Skeletal muscle tissue (tissue), 4 donors: ENCODE data around the gene TM7SF3. TPM values are rescaled to one million over a fixed set of nuclear protein-coding genes. Genes with fewer than 3 reads are reported as not detected.
"Not testable (repeated sequence)": the region's sequence is repeated elsewhere in the genome, so short reads cannot be mapped to it uniquely, and the experiment has no call there.

ENCODE experiments used
- H3K27ac ChIP-seq: one replicate; pipeline ENCODE4 v1.7.0; 2013; ENCODE audit warnings: mild to moderate bottlenecking, low read depth, low read length, inconsistent platforms
- H3K27me3 ChIP-seq, 3 donors: one replicate each; pipeline ENCODE4 v1.7.0; 2013; ENCODE audit warnings: low read length in 3 of 3; ENCODE audit not compliant: control insufficient read depth in 3 of 3, insufficient read depth in 3 of 3
- H3K36me3 ChIP-seq, 3 donors: one replicate each; pipeline ENCODE4 v1.7.0; 2013; ENCODE audit warnings: low read length in 3 of 3; ENCODE audit not compliant: control insufficient read depth in 3 of 3, insufficient read depth in 3 of 3
- H3K4me1 ChIP-seq, 3 donors: one replicate each; pipeline ENCODE4 v1.7.0; 2013; ENCODE audit warnings: low read length in 3 of 3, mild to moderate bottlenecking in 3 of 3; ENCODE audit not compliant: control insufficient read depth in 3 of 3, insufficient read depth in 3 of 3
- H3K4me3 ChIP-seq, 3 donors: one replicate each; pipeline ENCODE4 v1.7.0; 2013; ENCODE audit warnings: low read length in 3 of 3
- H3K9ac ChIP-seq, 3 donors: one replicate each; pipeline ENCODE4 v1.7.0; 2013; ENCODE audit warnings: low read length in 3 of 3, mild to moderate bottlenecking in 3 of 3, moderate library complexity in 2 of 3, low read depth in 1 of 3
- H3K9me3 ChIP-seq, 3 donors: one replicate each; pipeline ENCODE4 v1.7.0; 2013; ENCODE audit warnings: low read length in 3 of 3; ENCODE audit not compliant: control insufficient read depth in 3 of 3
- total RNA-seq: library from RNA; depleted of rRNA; stranded (reverse); fragments of >200 nt; gene quantifications from one replicate; pipeline ENCODE4 v1.2.3, GENCODE V29; 2014
- donor health status: Osteomylitis.

The TM7SF3 gene
- total RNA-seq, 1 donor from 2014 or later, result 31.8 TPM

DNA sequence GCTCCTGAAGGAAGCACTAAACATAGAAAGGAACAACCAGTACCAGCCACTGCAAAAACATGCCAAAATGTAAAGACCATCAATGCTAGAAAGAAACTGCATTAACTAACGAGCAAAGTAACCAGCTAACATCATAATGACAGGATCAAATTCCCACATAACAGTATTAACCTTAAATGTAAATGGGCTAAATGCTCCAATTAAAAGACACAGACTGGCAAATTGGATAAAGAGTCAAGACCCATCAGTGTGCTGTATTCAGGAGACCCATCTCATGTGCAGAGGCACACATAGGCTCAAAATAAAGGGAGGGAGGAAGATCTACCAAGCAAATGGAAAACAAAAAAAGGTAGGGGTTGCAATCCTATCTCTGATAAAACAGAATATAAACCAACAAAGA lies 27.8 kb upstream of the TM7SF3 start:
- H3K4me1 ChIP-seq, H3K27me3 ChIP-seq, H3K27ac ChIP-seq, H3K9ac ChIP-seq, H3K9me3 ChIP-seq, H3K4me3 ChIP-seq, H3K36me3 ChIP-seq: not testable (repeated sequence)

DNA sequence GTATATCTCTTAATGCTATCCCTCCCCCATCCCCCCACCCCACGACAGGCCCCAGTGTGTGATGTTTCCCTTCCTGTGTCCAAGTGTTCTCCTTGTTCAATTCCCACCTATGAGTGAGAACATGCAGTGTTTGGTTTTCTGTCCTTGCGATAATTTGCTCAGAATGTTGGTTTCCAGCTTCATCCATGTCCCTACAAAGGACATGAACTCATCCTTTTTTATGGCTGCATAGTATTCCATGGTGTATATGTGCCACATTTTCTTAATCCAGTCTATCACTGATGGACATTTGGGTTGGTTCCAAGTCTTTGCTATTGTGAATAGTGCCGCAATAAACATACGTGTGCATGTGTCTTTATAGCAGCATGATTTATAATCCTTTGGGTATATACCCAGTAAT lies 26.5 kb upstream of the TM7SF3 start:
- H3K4me1 ChIP-seq, H3K9me3 ChIP-seq: not testable (repeated sequence)

DNA sequence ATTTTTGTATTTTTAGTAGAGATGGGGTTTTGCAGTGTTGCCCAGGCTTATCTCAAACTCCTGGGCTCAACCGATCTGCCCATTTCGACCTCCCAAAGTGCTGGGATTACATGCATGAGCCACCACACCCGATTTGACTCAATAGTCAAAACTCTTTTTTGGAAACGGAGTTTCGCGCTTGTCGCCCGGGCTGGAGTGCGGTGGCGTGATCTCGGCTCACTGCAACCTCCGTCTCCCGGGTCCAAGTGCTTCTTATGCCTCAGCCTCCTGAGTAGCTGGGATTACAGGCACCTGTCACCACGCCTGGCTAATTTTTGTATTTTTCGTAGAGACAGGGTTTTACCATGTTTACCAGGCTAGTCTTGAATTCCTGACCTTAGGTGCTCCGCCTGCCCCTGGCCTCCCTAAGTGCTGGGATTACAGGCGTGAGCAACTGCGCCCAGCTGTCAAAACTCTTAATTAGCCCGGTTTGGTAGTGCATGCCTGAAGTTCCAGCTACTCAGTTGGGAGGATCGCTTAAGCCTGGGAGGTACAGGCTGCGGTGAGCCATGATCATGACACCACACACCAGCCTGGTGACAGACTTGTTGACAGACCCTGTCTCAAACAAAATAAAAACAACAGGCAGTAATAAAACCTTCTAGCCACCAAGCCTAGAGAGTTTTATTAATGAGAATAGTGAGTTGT lies 20.6 kb upstream of the TM7SF3 start:
- no peaks in the 10 kb centered on the region for H3K9me3 ChIP-seq
- no peaks in the 10 kb centered on the region for H3K4me1 ChIP-seq
- no peaks in the 10 kb centered on the region for H3K27me3 ChIP-seq
- peak overlapping the region; percentile 29 for H3K27ac ChIP-seq
- peaks cover 12 to 30% (median 28%) of the 10 kb centered on the region in 3 donors for H3K36me3 ChIP-seq
- peak overlapping the region in 1 of 3 donors; percentile 45 for H3K9ac ChIP-seq
- peak overlapping the region in 2 of 3 donors; percentile 27 to 45 for H3K4me3 ChIP-seq

More for the DNA sequence above, 26.5 kb upstream of the TM7SF3 start:
- not testable (repeated sequence) for H3K9ac ChIP-seq, H3K4me3 ChIP-seq, H3K27ac ChIP-seq, H3K36me3 ChIP-seq, H3K27me3 ChIP-seq

DNA sequence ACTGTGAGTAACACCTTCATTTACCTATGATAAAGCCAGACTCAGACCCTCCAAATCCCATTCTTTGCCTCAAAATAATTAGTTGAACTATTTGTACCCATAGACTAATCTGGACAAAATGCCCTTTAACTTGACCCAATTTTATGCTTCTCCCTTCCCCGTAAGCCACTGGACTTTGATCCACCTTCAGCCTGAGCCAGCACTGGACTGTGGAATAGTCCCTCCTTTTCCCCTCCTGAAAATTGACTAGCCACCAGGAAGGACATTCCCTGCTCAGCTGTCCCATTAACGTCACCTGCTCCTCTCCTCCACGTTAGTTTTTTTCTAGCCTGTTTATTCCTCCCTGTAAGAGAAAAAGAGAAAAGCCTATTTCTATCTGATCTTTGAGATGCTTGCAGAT lies 18.5 kb upstream of the TM7SF3 start:
- Histone ChIP-seq H3K27me3 (no peaks in the 10 kb centered on the region), H3K9ac (no peak overlapping the region), H3K4me3 (no peak overlapping the region), H3K4me1 (no peaks in the 10 kb centered on the region), H3K27ac (no peak overlapping the region), H3K9me3 (no peaks in the 10 kb centered on the region), H3K36me3 (peaks cover 16 to 47% (median 43%) of the 10 kb centered on the region in 3 donors)

DNA sequence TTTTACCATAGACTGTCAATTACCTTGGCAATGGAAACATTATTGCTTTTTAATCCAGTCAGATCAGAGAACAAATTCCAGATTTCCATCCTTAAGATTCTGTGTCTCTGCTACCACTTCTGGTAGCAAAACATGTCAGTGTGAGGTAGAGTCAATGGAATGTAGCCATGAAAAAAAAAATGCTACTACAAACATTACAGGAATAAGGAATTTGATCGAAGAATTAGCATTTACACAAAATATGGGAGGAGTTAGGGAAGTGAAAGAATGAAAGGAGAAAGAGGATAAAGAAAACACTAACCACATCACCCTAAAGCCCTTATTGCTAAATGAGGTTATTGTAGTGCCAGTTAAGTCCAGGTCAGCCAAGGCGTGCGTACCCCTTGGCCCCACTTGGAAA lies 17.3 kb upstream of the TM7SF3 start:
- H3K36me3 ChIP-seq, result peaks cover 16 to 54% (median 46%) of the 10 kb centered on the region in 3 donors
- H3K27ac ChIP-seq, result no peak overlapping the region
- H3K4me1 ChIP-seq, result no peaks in the 10 kb centered on the region
- no peak overlapping the region for H3K4me3 ChIP-seq
- H3K9ac ChIP-seq, result no peak overlapping the region
- no peaks in the 10 kb centered on the region for H3K27me3 ChIP-seq
- no peaks in the 10 kb centered on the region for H3K9me3 ChIP-seq

DNA sequence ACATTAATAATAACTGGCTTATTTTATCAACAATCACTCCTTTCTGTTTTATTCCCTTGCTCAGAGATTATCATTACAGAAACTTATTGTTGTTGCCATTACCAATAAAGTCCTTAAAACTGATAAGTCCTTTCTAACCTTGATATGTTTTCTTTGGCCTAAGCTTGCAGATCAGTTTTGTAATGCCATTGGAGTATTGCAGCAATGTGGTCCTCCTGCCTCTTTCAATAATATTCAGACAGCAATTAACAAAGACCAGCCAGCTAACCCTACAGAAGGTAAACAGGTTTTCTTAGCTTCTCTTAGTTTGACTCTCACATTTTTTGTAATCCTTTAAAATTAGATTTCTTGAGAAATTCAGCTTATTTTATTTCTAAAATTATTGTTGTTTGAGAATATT lies 12.1 kb upstream of the TM7SF3 start:
- Histone ChIP-seq H3K27ac (no peak overlapping the region), H3K27me3 (no peaks in the 10 kb centered on the region), H3K36me3 (peaks cover 6 to 39% (median 28%) of the 10 kb centered on the region in 3 donors), H3K4me1 (peaks cover 11 to 25% (median 13%) of the 10 kb centered on the region in 3 donors), H3K9ac (no peak overlapping the region), H3K4me3 (no peak overlapping the region), H3K9me3 (no peaks in the 10 kb centered on the region)

DNA sequence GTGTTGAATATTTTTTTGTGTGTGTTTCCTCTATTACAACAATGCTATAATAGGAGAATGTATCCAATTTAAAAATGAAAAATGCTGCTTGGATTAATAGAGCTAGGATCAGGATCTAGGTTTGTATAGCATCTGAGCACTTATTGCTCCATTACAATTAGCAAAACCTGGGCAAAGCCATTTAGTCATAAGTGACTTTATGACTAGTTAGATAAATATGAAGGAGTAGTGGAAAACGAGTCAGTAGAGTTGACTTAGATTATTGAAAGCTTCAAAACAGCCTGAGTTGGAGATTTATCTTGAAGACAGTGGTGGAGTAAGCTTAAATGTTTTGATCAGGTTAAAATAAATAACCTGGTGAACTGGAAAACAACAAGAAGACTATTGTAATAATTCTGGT lies 10.9 kb upstream of the TM7SF3 start:
- Histone ChIP-seq H3K27me3 (no peaks in the 10 kb centered on the region), H3K36me3 (peaks cover 6 to 29% (median 20%) of the 10 kb centered on the region in 3 donors), H3K9ac (no peak overlapping the region), H3K9me3 (no peaks in the 10 kb centered on the region), H3K4me1 (peaks cover 11 to 25% (median 13%) of the 10 kb centered on the region in 3 donors), H3K27ac (no peak overlapping the region), H3K4me3 (no peak overlapping the region)

DNA sequence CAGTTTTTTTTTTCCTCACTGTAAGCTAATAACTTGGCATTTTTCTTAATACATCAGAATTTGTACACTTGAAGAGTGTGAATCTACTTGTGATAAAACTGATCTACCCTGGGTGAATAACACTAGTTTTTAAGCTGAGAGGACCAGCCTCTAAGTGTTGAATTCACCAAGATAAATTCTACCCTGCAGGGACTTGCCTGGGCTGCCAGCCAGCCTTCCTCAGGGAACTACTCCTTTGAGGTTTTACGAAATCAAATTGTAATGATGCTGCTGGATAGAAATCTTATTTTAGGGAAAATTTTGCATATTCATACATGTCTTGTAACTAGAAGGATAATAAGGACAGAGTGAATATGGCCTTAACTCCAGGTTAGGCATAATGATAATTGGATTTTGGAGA lies 10.1 kb upstream of the TM7SF3 start:
- H3K9ac ChIP-seq, result no peak overlapping the region
- no peaks in the 10 kb centered on the region for H3K27me3 ChIP-seq
- H3K9me3 ChIP-seq, result no peaks in the 10 kb centered on the region
- H3K27ac ChIP-seq, result no peak overlapping the region
- peaks cover 11 to 25% (median 13%) of the 10 kb centered on the region in 3 donors for H3K4me1 ChIP-seq
- H3K4me3 ChIP-seq, result no peak overlapping the region
- peaks cover 4 to 21% (median 16%) of the 10 kb centered on the region in 3 donors for H3K36me3 ChIP-seq

DNA sequence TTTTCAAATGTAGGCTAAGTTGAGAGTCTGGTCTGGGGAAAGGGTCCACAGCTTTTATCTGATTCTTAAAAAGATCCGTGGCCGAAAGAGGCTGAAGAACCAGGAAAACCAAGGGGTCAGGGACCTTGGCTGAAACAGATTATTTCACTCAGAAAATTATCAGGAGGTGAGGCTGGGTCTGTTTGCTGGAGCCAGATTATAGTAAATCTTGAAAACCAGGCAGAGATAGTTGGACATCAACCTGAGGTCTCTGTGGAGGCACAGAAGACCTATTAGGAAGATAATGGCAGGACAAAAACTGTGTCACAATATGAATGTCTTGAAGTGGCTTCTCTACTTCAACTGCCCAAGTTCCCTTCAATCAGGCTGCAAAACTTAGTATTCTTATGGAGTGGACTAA lies 6.6 kb upstream of the TM7SF3 start:
- no peaks in the 10 kb centered on the region for H3K27me3 ChIP-seq
- no peak overlapping the region for H3K27ac ChIP-seq

DNA sequence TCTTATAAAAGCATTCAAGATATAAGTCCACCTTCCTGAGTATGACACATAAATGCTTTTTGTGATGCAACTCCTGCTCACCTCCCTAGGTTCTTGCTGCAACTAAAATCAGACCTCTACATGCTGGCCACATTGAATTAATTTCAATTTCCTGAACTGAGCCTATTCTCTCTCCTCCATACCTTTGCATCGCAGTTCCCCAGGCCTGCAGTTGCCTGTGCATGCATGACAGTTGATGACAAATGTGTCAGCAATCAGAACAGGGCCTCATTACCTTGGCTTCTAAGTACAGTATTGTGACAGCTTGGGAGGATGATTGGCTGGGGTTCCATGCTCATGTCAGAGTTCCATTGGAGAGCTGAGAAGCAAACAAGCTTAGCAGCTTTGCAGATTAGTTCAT lies 3.9 kb upstream of the TM7SF3 start:
- no peaks in the 10 kb centered on the region for H3K9me3 ChIP-seq
- H3K4me3 ChIP-seq, result no peak overlapping the region
- H3K4me1 ChIP-seq, result peaks cover 9 to 18% (median 10%) of the 10 kb centered on the region in 3 donors
- no peak overlapping the region for H3K27ac ChIP-seq
- H3K36me3 ChIP-seq, result no peaks in the 10 kb centered on the region
- H3K27me3 ChIP-seq, result no peaks in the 10 kb centered on the region
- H3K9ac ChIP-seq, result no peak overlapping the region

More for the DNA sequence above, 6.6 kb upstream of the TM7SF3 start:
- H3K36me3 ChIP-seq, result no peaks in the 10 kb centered on the region
- no peak overlapping the region for H3K4me3 ChIP-seq
- H3K4me1 ChIP-seq, result peaks cover 11 to 25% (median 13%) of the 10 kb centered on the region in 3 donors
- no peaks in the 10 kb centered on the region for H3K9me3 ChIP-seq
- no peak overlapping the region for H3K9ac ChIP-seq
